ENCODE measurements around the gene TMPRSS7.

DNA sequence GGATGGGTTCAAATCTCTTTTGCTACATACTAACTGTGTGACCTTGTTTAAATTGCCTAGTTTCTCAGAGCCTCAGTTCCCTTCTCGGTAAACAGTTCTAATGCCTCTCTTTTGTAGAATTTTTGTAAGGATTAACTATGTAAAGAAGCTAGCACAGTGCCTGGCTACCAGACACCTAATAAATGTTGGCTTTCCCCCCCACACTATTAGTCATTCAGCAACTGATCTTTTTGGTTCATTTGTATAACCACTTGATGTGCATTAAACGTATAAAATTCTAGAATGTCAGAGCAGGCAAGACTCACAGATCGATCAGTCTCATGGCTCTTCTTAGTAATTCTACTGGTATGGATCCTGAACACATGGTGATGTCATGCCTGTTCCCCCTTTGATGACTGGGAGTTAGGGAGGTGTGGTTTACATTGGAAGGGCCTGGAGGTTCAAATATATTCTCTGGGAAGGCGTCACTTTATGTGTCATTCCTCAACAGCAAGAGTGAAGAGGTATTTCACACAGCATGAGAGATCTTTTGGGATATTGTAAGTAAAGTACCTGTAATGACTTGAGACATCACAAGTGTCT lies 29.4 kb upstream of the TMPRSS7 start:
- TF ChIP-seq, protein P1, sequence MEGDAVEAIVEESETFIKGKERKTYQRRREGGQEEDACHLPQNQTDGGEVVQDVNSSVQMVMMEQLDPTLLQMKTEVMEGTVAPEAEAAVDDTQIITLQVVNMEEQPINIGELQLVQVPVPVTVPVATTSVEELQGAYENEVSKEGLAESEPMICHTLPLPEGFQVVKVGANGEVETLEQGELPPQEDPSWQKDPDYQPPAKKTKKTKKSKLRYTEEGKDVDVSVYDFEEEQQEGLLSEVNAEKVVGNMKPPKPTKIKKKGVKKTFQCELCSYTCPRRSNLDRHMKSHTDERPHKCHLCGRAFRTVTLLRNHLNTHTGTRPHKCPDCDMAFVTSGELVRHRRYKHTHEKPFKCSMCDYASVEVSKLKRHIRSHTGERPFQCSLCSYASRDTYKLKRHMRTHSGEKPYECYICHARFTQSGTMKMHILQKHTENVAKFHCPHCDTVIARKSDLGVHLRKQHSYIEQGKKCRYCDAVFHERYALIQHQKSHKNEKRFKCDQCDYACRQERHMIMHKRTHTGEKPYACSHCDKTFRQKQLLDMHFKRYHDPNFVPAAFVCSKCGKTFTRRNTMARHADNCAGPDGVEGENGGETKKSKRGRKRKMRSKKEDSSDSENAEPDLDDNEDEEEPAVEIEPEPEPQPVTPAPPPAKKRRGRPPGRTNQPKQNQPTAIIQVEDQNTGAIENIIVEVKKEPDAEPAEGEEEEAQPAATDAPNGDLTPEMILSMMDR (IDR thresholded peaks at IDR 0.05), result no peak
- TF ChIP-seq POLR2A (IDR thresholded peaks at IDR 0.05), result no peak
